GM10248 (cell line): ENCODE data around the gene KAT2B.

Experiments
- CTCF ChIA-PET: fragments of 300-600 bp; sonication (Branson Sonifier 250); formaldehyde crosslinking; extraction: SDS; loops from one replicate; lab custom pipeline; 2021; ENCODE audit warnings: antibody characterized with exemption; lab: Yijun Ruan, JAX
- POLR2A ChIA-PET: fragments of 350-650 bp; sonication (Branson Sonifier 250); formaldehyde crosslinking; extraction: SDS; loops from one replicate; lab custom pipeline; 2020; ENCODE audit warnings: antibody characterized with exemption; lab: Yijun Ruan, JAX
- DNase-seq: peaks from one replicate; pipeline ENCODE4 v3.0.0; 2012; ENCODE audit errors: extremely low spot score
- TF ChIP-seq, protein P1 (sequence below): IDR thresholded peaks from 2 replicates; pipeline ENCODE4 v1.5.1; 2012; ENCODE audit warnings: mild to moderate bottlenecking, low read depth; ENCODE audit errors: extremely low read depth, missing control alignments, control extremely low read depth

Gene KAT2B

DNA sequence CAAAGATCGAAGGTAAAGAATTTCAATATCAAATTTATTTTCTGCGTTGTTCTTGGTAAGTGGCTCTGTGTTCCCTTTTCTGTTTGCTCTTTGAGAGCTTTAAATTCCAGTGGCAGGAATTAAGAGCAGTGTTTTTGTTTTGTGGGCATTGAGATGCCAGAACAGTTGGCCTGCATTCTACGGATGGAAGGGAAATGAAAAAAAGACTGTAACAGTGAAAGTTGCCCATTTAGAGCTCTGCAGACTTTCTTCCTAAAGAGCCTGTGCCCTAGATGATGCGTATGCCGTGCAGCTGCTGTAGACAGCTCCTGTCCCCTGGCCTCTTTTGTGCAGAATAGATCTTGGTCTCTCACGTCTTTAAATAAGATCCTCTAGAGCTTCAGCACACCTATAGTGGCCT lies 58.8 kb downstream of the KAT2B start:
- ChIA-PET CTCF (no interaction called here), POLR2A (no interaction called here)
- TF ChIP-seq, protein P1, sequence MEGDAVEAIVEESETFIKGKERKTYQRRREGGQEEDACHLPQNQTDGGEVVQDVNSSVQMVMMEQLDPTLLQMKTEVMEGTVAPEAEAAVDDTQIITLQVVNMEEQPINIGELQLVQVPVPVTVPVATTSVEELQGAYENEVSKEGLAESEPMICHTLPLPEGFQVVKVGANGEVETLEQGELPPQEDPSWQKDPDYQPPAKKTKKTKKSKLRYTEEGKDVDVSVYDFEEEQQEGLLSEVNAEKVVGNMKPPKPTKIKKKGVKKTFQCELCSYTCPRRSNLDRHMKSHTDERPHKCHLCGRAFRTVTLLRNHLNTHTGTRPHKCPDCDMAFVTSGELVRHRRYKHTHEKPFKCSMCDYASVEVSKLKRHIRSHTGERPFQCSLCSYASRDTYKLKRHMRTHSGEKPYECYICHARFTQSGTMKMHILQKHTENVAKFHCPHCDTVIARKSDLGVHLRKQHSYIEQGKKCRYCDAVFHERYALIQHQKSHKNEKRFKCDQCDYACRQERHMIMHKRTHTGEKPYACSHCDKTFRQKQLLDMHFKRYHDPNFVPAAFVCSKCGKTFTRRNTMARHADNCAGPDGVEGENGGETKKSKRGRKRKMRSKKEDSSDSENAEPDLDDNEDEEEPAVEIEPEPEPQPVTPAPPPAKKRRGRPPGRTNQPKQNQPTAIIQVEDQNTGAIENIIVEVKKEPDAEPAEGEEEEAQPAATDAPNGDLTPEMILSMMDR = no peak

DNA sequence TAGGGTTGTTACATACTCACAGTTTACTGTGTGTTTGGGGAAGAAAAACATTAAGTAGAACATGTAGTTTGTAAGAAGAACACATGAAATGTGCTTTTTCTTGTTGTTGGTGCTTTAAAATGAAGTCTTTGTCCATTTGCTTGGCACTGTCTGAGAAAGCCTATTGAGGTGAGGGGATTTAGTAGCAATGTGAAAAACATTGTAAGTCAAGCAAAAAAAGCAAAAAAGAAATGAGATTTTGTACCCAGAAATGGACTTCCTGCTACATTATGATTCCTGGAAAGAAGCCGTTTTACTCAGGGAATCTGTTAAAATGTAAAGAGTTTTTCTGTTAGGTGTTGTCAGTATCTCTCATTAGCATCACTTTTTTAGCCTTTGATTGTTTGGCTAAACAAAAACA lies 59.9 kb downstream of the KAT2B start:
- DNase-seq = no peak
- TF ChIP-seq, protein P1 = no peak
- POLR2A ChIA-PET = no interaction called here
- CTCF ChIA-PET = no interaction called here

More for the DNA sequence above, 58.8 kb downstream of the KAT2B start:
- DNase-seq = no peak

DNA sequence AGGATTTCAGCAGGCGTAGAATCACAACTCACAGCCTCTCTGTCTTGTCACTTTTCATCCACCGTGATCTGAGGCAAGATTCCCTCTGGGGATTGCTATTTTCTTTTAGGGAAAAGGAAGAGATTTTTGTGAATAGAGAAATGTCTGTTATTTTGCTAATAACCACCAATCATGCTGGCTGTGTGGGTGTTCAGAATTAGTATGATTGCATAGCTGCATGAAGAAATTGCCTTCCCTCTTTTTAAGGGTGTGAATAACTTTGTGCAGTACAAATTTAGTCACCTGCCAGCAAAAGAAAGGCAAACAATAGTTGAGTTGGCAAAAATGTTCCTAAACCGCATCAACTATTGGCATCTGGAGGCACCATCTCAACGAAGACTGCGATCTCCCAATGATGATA lies 60.8 kb downstream of the KAT2B start:
- DNase-seq = no peak
- TF ChIP-seq, protein P1 = no peak
- CTCF ChIA-PET = no interaction called here
- POLR2A ChIA-PET = no interaction called here

DNA sequence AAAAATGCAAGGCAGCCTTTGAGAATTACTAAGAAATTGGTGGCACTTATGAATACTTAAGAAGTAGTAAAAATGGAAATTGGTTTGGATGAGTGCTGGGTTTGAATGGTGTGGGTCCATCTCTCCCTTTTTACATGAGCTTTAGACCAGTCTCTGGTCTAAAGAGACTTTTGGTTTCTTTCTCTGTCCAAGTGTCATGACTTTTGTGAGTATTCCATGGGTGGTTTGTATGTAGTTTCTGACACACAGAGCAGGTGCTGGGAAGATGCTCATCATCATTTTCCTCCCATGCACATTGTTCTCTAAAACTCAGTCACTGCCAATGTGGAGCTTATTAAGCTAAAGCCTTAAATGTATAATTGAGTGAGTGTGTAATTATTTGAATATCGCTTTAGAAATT lies 63.5 kb downstream of the KAT2B start:
- CTCF ChIA-PET = interaction anchor here (0.9 to 2.1 kb wide), 10 partner anchors 8 to 63 kb away, joined by 3 to 4 read pairs (median 3); partner anchors contain the start of gene KAT2B
- POLR2A ChIA-PET = no interaction called here
- no peak for DNase-seq
- TF ChIP-seq, protein P1 = no peak

DNA sequence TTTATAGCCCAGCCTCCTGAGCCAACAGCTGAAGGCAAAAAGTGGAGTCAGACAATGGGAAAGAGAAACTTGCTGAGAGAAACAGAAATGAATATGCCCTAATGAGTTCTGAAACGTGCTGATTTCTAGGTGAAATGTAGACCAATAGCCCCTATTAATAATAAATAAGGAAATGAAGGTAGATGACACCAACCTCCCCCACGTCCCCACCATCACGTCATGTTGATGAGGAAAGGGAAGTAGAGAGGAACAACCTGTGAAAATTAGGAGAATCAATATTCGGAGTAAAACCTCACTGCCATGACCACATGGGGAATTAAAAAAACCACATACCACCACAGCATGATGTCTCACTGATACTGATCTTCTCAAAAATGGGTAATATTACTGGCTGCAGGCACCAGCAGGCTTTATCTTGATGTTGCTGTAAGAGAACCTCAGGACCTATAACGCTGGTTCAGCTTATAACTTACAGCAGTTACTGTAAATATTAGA lies 64.0 kb downstream of the KAT2B start:
- TF ChIP-seq, protein P1 = no peak
- CTCF ChIA-PET = interaction anchor here (0.9 to 1.6 kb wide), 8 partner anchors 8 to 64 kb away, joined by 3 to 7 read pairs (median 3); partner anchors contain the start of gene KAT2B
- DNase-seq = peak; percentile 19
- POLR2A ChIA-PET = no interaction called here

DNA sequence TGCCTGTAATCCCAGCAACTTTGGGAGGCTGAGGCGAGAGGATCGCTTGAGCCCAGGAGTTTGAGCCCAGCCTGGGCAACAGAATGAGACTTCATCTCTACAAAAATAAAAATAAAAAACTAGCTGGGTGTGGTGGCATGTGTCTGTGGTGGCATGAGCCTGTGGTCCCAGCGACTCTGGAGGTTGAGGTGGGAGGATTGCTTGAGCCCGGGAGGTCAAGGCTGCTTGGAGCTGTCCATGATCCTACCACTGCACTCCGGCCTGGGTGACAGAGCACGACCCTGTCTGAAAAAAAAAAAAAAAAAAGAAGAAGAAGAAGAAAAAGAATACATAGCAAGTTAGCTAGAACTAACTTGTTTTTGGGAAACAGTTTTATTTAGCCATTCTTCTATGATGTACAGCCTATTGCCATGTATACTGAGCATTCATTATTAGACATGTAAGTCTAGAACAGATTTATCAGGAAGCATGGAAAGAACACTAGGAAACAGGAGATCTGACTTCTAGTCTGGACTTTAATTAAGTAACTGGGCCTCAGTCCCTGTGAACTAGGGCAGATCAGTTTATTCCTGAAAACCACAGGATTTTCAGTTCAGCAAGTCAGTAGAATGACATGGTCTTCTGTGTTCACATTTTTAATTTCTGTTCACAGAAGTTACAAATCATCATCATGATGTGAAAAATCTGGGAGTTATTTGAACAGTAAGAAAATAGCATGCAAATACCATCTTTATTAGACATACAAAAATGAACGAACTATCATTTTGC lies 65.5 kb downstream of the KAT2B start:
- TF ChIP-seq, protein P1 = no peak
- ChIA-PET CTCF (interaction anchor here (1.6 kb wide), 1 partner anchor 16 kb away, joined by 7 read pairs; no protein-coding TSS in a partner anchor), POLR2A (interaction anchor here (0.6 kb wide), 1 partner anchor 11 kb away, joined by 3 read pairs; no protein-coding TSS in a partner anchor)
- DNase-seq = no peak
